Daoy (cell line): ENCODE measurements around the gene SELENOV. TPM values are rescaled to one million over a fixed set of nuclear protein-coding genes. Genes with fewer than 3 reads are reported as not detected.

Source experiments
- DNase-seq: peaks from one replicate; pipeline ENCODE4 v3.0.0-alpha.2; 2015; ENCODE audit warnings: low read depth
- total RNA-seq: library from RNA; depleted of rRNA; stranded (reverse); fragments of >200 nt; shearing (Covaris generic); gene quantifications from 2 replicates; pipeline ENCODE4 v1.2.3, GENCODE V29; 2014; rRNA removed

Gene SELENOV
- total RNA-seq, 1 experiment from 2014 or later, result 0.57 TPM

GRCh38 chr19:39558624-39559117 is 43.7 kb downstream of the SELENOV start:
- no peak for DNase-seq

- DNase-seq, result peak; percentile 90
Measured at GRCh38 chr19:39563408-39563807, 48.5 kb downstream of the SELENOV start.

- DNase-seq, result no peak
Measured at GRCh38 chr19:39566064-39566463, 51.1 kb downstream of the SELENOV start.

- DNase-seq, result peak; percentile 73
Measured at GRCh38 chr19:39568604-39569003, 53.7 kb downstream of the SELENOV start.

Other genes starting within 250 kb of the SELENOV start
- gene IFNL2, start 246.7 kb upstream of the SELENOV start, total RNA-seq, result not detected in 2 replicates
- not detected in 2 replicates for gene IFNL1, start 218.7 kb upstream of the SELENOV start, total RNA-seq
- 0.65 and 0.74 TPM in 2 replicates for gene LRFN1, start 194.3 kb upstream of the SELENOV start, total RNA-seq
- 0.23 and 0.83 TPM in 2 replicates for gene GMFG, start 179.1 kb upstream of the SELENOV start, total RNA-seq
- gene SAMD4B, start 172.7 kb upstream of the SELENOV start, total RNA-seq, result 55.0 and 57.4 TPM in 2 replicates
- gene PAF1, start 124.0 kb upstream of the SELENOV start, total RNA-seq, result 43.2 and 56.7 TPM in 2 replicates
- 20.7 and 41.1 TPM in 2 replicates for gene MED29, start 123.8 kb upstream of the SELENOV start, total RNA-seq
- 0.21 and 2.1 TPM in 2 replicates for gene ZFP36, start 108.3 kb upstream of the SELENOV start, total RNA-seq
- 3.0 and 6.9 TPM in 2 replicates for gene PLEKHG2, start 102.5 kb upstream of the SELENOV start, total RNA-seq
- 54.9 and 71.8 TPM in 2 replicates for gene RPS16, start 79.2 kb upstream of the SELENOV start, total RNA-seq
- gene SUPT5H, start 69.6 kb upstream of the SELENOV start, total RNA-seq, result 78.7 and 140 TPM in 2 replicates
- gene TIMM50, start 34.3 kb upstream of the SELENOV start, total RNA-seq, result 108 and 116 TPM in 2 replicates
- gene DLL3, start 16.2 kb upstream of the SELENOV start, total RNA-seq, result 3.6 and 5.0 TPM in 2 replicates
- gene EID2B, start 17.7 kb downstream of the SELENOV start, total RNA-seq, result 5.7 and 5.8 TPM in 2 replicates
- 13.0 and 16.1 TPM in 2 replicates for gene EID2, start 25.0 kb downstream of the SELENOV start, total RNA-seq
- not detected in 2 replicates for gene LGALS13, start 87.4 kb downstream of the SELENOV start, total RNA-seq
- gene LGALS16, start 140.8 kb downstream of the SELENOV start, total RNA-seq, result not detected in 2 replicates
- not detected in 2 replicates for gene LGALS14, start 189.3 kb downstream of the SELENOV start, total RNA-seq
- gene CLC, start 222.9 kb downstream of the SELENOV start, total RNA-seq, result not detected in 2 replicates